Measurements from ENCODE around the gene EPHA2. TPM values are rescaled to one million over a fixed set of nuclear protein-coding genes. Genes with fewer than 3 reads are reported as not detected.

Gene EPHA2
- total RNA-seq, 1 donor from 2014 or later = 211 TPM

- no peak overlapping the region for H3K4me3 ChIP-seq (ENCODE audit: low read depth, low read length)
- no peak for DNase-seq (ENCODE audit: low read depth)
Observed at GRCh38 chr1:16138772-16139221, 17.1 kb downstream of the EPHA2 start.

GRCh38 chr1:16137890-16138467 lies 17.9 kb downstream of the EPHA2 start:
- Histone ChIP-seq H3K4me3 (ENCODE audit: low read depth, low read length) (no peak overlapping the region), H3K36me3 (ENCODE audit: control insufficient read depth, insufficient read depth, low read length) (peaks cover 13% of the 10 kb centered on the region)

More at GRCh38 chr1:16138772-16139221, 17.1 kb downstream of the EPHA2 start:
- Histone ChIP-seq H3K36me3 (ENCODE audit: control insufficient read depth, insufficient read depth, low read length) (peaks cover 14% of the 10 kb centered on the region), H3K27me3 (ENCODE audit: control insufficient read depth, insufficient read depth, low read length) (no peaks in the 10 kb centered on the region)
- TF ChIP-seq CTCF (IDR thresholded peaks at IDR 0.05; ENCODE audit: insufficient read depth, low read length, poor library complexity, severe bottlenecking) = no peak

GRCh38 chr1:16135501-16135900 lies 20.4 kb downstream of the EPHA2 start:
- DNase-seq (ENCODE audit: low read depth) = no peak
- Histone ChIP-seq H3K36me3 (ENCODE audit: control insufficient read depth, insufficient read depth, low read length) (peaks cover 13% of the 10 kb centered on the region), H3K27me3 (ENCODE audit: control insufficient read depth, insufficient read depth, low read length) (no peaks in the 10 kb centered on the region), H3K4me3 (ENCODE audit: low read depth, low read length) (no peak overlapping the region)
- no peak for TF ChIP-seq CTCF (IDR thresholded peaks at IDR 0.05; ENCODE audit: insufficient read depth, low read length, poor library complexity, severe bottlenecking)

More at GRCh38 chr1:16137890-16138467, 17.9 kb downstream of the EPHA2 start:
- no peaks in the 10 kb centered on the region for H3K27me3 ChIP-seq (ENCODE audit: control insufficient read depth, insufficient read depth, low read length)
- DNase-seq (ENCODE audit: low read depth) = no peak
- no peak for TF ChIP-seq CTCF (IDR thresholded peaks at IDR 0.05; ENCODE audit: insufficient read depth, low read length, poor library complexity, severe bottlenecking)

- Histone ChIP-seq H3K4me3 (ENCODE audit: low read depth, low read length) (no peak overlapping the region), H3K27me3 (ENCODE audit: control insufficient read depth, insufficient read depth, low read length) (no peaks in the 10 kb centered on the region), H3K36me3 (ENCODE audit: control insufficient read depth, insufficient read depth, low read length) (peaks cover 15% of the 10 kb centered on the region)
- TF ChIP-seq CTCF (IDR thresholded peaks at IDR 0.05; ENCODE audit: insufficient read depth, low read length, poor library complexity, severe bottlenecking) = no peak
- no peak for DNase-seq (ENCODE audit: low read depth)
Observed at GRCh38 chr1:16134906-16135305, 21.0 kb downstream of the EPHA2 start.

GRCh38 chr1:16134066-16134801 lies 21.6 kb downstream of the EPHA2 start:
- no peak for DNase-seq (ENCODE audit: low read depth)
- TF ChIP-seq CTCF (IDR thresholded peaks at IDR 0.05; ENCODE audit: insufficient read depth, low read length, poor library complexity, severe bottlenecking) = no peak
- Histone ChIP-seq H3K4me3 (ENCODE audit: low read depth, low read length) (no peak overlapping the region), H3K36me3 (ENCODE audit: control insufficient read depth, insufficient read depth, low read length) (peaks cover 19% of the 10 kb centered on the region), H3K27me3 (ENCODE audit: control insufficient read depth, insufficient read depth, low read length) (no peaks in the 10 kb centered on the region)
